SK-N-SH (cell line): ENCODE data around the gene LYG2. TPM values are rescaled to one million over a fixed set of nuclear protein-coding genes. Genes with fewer than 3 reads are reported as not detected.

ENCODE experiments used
- CTCF ChIA-PET: fragments of 300-600, 350-600 bp; formaldehyde crosslinking; extraction: SDS; loops from one replicate; lab custom pipeline; 2021; lab: Yijun Ruan, JAX
- POLR2A ChIA-PET: fragments of 350-600 bp; sonication (Branson Sonifier 250); formaldehyde crosslinking; extraction: SDS; loops from one replicate; lab custom pipeline; 2020; ENCODE audit warnings: antibody characterized with exemption, inconsistent platforms; lab: Yijun Ruan, JAX
- DNase-seq: peaks from one replicate; pipeline ENCODE4 v3.0.0; 2012
- H2AFZ ChIP-seq: fragments of 200-600 bp; sonication (generic); 2 replicates; pipeline ENCODE4 v1.8.1; 2016; ENCODE audit warnings: antibody characterized with exemption, mild to moderate bottlenecking, low read depth
- H3F3A ChIP-seq: fragments of 200-600 bp; sonication (generic); replicated peaks from 2 replicates; pipeline ENCODE3; 2016; ENCODE audit warnings: antibody characterized with exemption, mild to moderate bottlenecking; ENCODE audit not compliant: insufficient read depth
- H3K27ac ChIP-seq, 2 experiments: fragments of 200-500 bp in 1 of 2; fragments of 200-600 bp in 1 of 2; sonication (Bioruptor generic) in 1 of 2; sonication (generic), shearing (Covaris generic) in 1 of 2; 2 replicates each; pipeline versions ENCODE4 v1.5.1 to v1.6.1; 2014 to 2016; ENCODE audit warnings: low read depth in 2 of 2, inconsistent platforms in 1 of 2, low read length in 1 of 2, mild to moderate bottlenecking in 1 of 2, mixed read lengths in 1 of 2
- H3K27me3 ChIP-seq: fragments of 200-600 bp; sonication (generic), shearing (Covaris generic); 2 replicates; pipeline ENCODE4 v1.6.1; 2016; ENCODE audit warnings: mixed run types; ENCODE audit not compliant: insufficient read depth
- H3K36me3 ChIP-seq, 2 experiments: fragments of 200-500 bp in 1 of 2; fragments of 200-600 bp in 1 of 2; sonication (Bioruptor generic) in 1 of 2; sonication (generic) in 1 of 2; replicated peaks in 1 of 2; 2 replicates each; pipeline versions ENCODE3 to v1.5.1; 2014 to 2016; ENCODE audit warnings: low read length in 1 of 2, mild to moderate bottlenecking in 1 of 2; ENCODE audit not compliant: insufficient read depth in 2 of 2, control insufficient read depth in 1 of 2
- H3K4me1 ChIP-seq, 2 experiments: fragments of 200-500 bp in 1 of 2; fragments of 200-600 bp in 1 of 2; sonication (Bioruptor generic) in 1 of 2; sonication (generic), shearing (Covaris generic) in 1 of 2; 2 replicates each; pipeline versions ENCODE4 v1.5.1 to v1.6.1; 2014 to 2016; ENCODE audit warnings: low read depth in 1 of 2, low read length in 1 of 2, mixed run types in 1 of 2; ENCODE audit not compliant: insufficient read depth in 2 of 2, control insufficient read depth in 1 of 2
- H3K4me2 ChIP-seq: fragments of 200-600 bp; sonication (generic), shearing (Covaris generic); 2 replicates; pipeline ENCODE4 v1.6.1; 2017; ENCODE audit warnings: mixed run types
- H3K4me3 ChIP-seq, 2 experiments: fragments of 200-500 bp in 1 of 2; fragments of 200-600 bp in 1 of 2; sonication (Bioruptor generic) in 1 of 2; sonication (generic), shearing (Covaris generic) in 1 of 2; 2 replicates each; pipeline versions ENCODE4 v1.5.1 to v1.8.1; 2014 to 2016; ENCODE audit warnings: low read depth in 2 of 2, inconsistent platforms in 1 of 2, low read length in 1 of 2, mild to moderate bottlenecking in 1 of 2, mixed read lengths in 1 of 2, moderate library complexity in 1 of 2
- H3K79me2 ChIP-seq: fragments of 200-600 bp; sonication (generic); 2 replicates; pipeline ENCODE4 v1.8.1; 2017; ENCODE audit warnings: mild to moderate bottlenecking; ENCODE audit not compliant: insufficient read depth
- H3K9ac ChIP-seq: fragments of 200-600 bp; sonication (generic); 2 replicates; pipeline ENCODE4 v1.6.1; 2017; ENCODE audit warnings: mixed run types
- H3K9me2 ChIP-seq: fragments of 200-600 bp; sonication (generic); 2 replicates; pipeline ENCODE4 v1.6.1; 2017; ENCODE audit warnings: mixed run types
- H3K9me3 ChIP-seq: fragments of 200-600 bp; sonication (generic); 2 replicates; pipeline ENCODE4 v1.6.1; 2017; ENCODE audit warnings: mixed run types, mild to moderate bottlenecking, moderate library complexity
- H4K20me1 ChIP-seq: fragments of 200-600 bp; sonication (generic); 2 replicates; pipeline ENCODE4 v1.6.1; 2017; ENCODE audit warnings: mild to moderate bottlenecking, mixed run types; ENCODE audit not compliant: insufficient read depth
- EZH2phosphoT487 ChIP-seq: fragments of 200-600 bp; sonication (generic); IDR thresholded peaks from 2 replicates; pipeline ENCODE4 v1.6.1; 2017; ENCODE audit warnings: low read depth, mixed run types, mild to moderate bottlenecking, antibody characterized with exemption, moderate library complexity, borderline replicate concordance
- GABPA ChIP-seq: IDR thresholded peaks from 2 replicates; pipeline ENCODE4 v1.4.0; 2012; ENCODE audit warnings: low read depth, mild to moderate bottlenecking
- POLR2AphosphoS5 ChIP-seq: IDR thresholded peaks from 2 replicates; pipeline ENCODE4 v1.6.1; 2012; ENCODE audit warnings: low read depth, low read length
- REST ChIP-seq: IDR thresholded peaks from 2 replicates; pipeline ENCODE4 v1.6.1; 2012; ENCODE audit warnings: mild to moderate bottlenecking, low read depth, low read length, moderate library complexity
- RXRA ChIP-seq: IDR thresholded peaks from 2 replicates; pipeline ENCODE4 v1.4.0; 2012; ENCODE audit warnings: low read depth, mild to moderate bottlenecking, borderline replicate concordance
- SMC3 ChIP-seq: IDR thresholded peaks from 2 replicates; pipeline ENCODE4 v1.6.1; 2012; ENCODE audit warnings: low read depth, low read length, improper control_type of control experiment
- TAF1 ChIP-seq: IDR thresholded peaks from 2 replicates; pipeline ENCODE4 v1.6.1; 2012; ENCODE audit warnings: low read depth, mild to moderate bottlenecking, low read length, moderate library complexity, borderline replicate concordance
- TEAD4 ChIP-seq: IDR thresholded peaks from 2 replicates; pipeline ENCODE4 v1.4.0; 2012; ENCODE audit warnings: mild to moderate bottlenecking, borderline replicate concordance; ENCODE audit not compliant: insufficient read depth
- WGBS: methylation state at CpG from one replicate; pipeline ENCODE4 v1.1.6; 2017; ENCODE audit warnings: low lambda C conversion rate; 5-methylcytosine and 5-hydroxymethylcytosine counted together
- polyA plus RNA-seq, 3 experiments: library from polyadenylated mRNA; depleted of rRNA; stranded (reverse); fragments of >200 nt; gene quantifications; 2 replicates each; pipeline ENCODE4 v1.2.3, GENCODE V29; 2012
- TF ChIP-seq, protein P1 (sequence below): fragments of 200-600 bp; sonication (generic); IDR thresholded peaks from 2 replicates; pipeline ENCODE4 v1.6.1; 2017; ENCODE audit warnings: antibody characterized with exemption, mild to moderate bottlenecking, moderate library complexity
- TF ChIP-seq, protein P2 (sequence below): IDR thresholded peaks from 2 replicates; pipeline ENCODE4 v1.4.0; 2012; ENCODE audit warnings: low read depth, borderline replicate concordance
- TF ChIP-seq, protein P3 (sequence below): IDR thresholded peaks from 2 replicates; pipeline ENCODE4; 2012

The LYG2 gene
- polyA plus RNA-seq, 1 of the 3 experiments (the other 2 are of a cell fraction): not detected

- POLR2A ChIA-PET: no interaction called here
Observed at GRCh38 chr2:99260184-99260583, 4.7 kb upstream of the LYG2 start.

More at GRCh38 chr2:99260184-99260583, 4.7 kb upstream of the LYG2 start:
- Histone ChIP-seq H3K79me2 (no peaks in the 10 kb centered on the region), H3K9me3 (no peaks in the 10 kb centered on the region), H3K27me3 (no peaks in the 10 kb centered on the region), H3K27ac (no peak overlapping the region), H3K4me2 (no peak overlapping the region), H3F3A (no peaks in the 10 kb centered on the region), H3K9me2 (no peaks in the 10 kb centered on the region), H3K36me3 (no peaks in the 10 kb centered on the region), H3K9ac (no peak overlapping the region), H3K4me1 (no peaks in the 10 kb centered on the region), H2AFZ (no peak overlapping the region), H3K4me3 (no peak overlapping the region), H4K20me1 (no peaks in the 10 kb centered on the region)
- 89% methylated on average over 2 of the region's 2 CpGs for WGBS
- DNase-seq: no peak
- no peak for TF ChIP-seq SMC3
- TF ChIP-seq TAF1: no peak
- TF ChIP-seq, protein P1, sequence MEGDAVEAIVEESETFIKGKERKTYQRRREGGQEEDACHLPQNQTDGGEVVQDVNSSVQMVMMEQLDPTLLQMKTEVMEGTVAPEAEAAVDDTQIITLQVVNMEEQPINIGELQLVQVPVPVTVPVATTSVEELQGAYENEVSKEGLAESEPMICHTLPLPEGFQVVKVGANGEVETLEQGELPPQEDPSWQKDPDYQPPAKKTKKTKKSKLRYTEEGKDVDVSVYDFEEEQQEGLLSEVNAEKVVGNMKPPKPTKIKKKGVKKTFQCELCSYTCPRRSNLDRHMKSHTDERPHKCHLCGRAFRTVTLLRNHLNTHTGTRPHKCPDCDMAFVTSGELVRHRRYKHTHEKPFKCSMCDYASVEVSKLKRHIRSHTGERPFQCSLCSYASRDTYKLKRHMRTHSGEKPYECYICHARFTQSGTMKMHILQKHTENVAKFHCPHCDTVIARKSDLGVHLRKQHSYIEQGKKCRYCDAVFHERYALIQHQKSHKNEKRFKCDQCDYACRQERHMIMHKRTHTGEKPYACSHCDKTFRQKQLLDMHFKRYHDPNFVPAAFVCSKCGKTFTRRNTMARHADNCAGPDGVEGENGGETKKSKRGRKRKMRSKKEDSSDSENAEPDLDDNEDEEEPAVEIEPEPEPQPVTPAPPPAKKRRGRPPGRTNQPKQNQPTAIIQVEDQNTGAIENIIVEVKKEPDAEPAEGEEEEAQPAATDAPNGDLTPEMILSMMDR: no peak
- TF ChIP-seq EZH2phosphoT487: no peak
- TF ChIP-seq GABPA: no peak
- TF ChIP-seq RXRA: no peak
- TF ChIP-seq, protein P2, sequence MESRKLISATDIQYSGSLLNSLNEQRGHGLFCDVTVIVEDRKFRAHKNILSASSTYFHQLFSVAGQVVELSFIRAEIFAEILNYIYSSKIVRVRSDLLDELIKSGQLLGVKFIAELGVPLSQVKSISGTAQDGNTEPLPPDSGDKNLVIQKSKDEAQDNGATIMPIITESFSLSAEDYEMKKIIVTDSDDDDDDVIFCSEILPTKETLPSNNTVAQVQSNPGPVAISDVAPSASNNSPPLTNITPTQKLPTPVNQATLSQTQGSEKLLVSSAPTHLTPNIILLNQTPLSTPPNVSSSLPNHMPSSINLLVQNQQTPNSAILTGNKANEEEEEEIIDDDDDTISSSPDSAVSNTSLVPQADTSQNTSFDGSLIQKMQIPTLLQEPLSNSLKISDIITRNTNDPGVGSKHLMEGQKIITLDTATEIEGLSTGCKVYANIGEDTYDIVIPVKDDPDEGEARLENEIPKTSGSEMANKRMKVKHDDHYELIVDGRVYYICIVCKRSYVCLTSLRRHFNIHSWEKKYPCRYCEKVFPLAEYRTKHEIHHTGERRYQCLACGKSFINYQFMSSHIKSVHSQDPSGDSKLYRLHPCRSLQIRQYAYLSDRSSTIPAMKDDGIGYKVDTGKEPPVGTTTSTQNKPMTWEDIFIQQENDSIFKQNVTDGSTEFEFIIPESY: no peak
- no peak for TF ChIP-seq REST
- TF ChIP-seq POLR2AphosphoS5: no peak
- TF ChIP-seq, protein P3, sequence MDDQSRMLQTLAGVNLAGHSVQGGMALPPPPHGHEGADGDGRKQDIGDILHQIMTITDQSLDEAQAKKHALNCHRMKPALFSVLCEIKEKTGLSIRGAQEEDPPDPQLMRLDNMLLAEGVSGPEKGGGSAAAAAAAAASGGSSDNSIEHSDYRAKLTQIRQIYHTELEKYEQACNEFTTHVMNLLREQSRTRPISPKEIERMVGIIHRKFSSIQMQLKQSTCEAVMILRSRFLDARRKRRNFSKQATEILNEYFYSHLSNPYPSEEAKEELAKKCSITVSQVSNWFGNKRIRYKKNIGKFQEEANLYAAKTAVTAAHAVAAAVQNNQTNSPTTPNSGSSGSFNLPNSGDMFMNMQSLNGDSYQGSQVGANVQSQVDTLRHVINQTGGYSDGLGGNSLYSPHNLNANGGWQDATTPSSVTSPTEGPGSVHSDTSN: no peak
- no peak for TF ChIP-seq TEAD4
- CTCF ChIA-PET: no interaction called here
